Ascending aorta (tissue), 2 donors: ENCODE results near the gene IL17B. TPM values are rescaled to one million over a fixed set of nuclear protein-coding genes. Genes with fewer than 3 reads are reported as not detected.

Experiments
- DNase-seq, 2 donors: peaks; one replicate each; pipeline ENCODE4 v3.0.0-alpha.2; 2019; ENCODE audit warnings: low spot score in 2 of 2
- H3K27ac ChIP-seq, 2 donors: fragments of 200-600 bp; sonication (generic); one replicate each; pipeline ENCODE4 v1.5.1; 2016 to 2017; ENCODE audit warnings: mild to moderate bottlenecking in 1 of 2
- H3K27me3 ChIP-seq: fragments of 200-600 bp; sonication (generic); one replicate; pipeline ENCODE4 v1.5.1; 2017
- H3K36me3 ChIP-seq, 2 donors: fragments of 200-600 bp; sonication (generic); one replicate each; pipeline ENCODE4 v1.5.1; 2016
- H3K4me1 ChIP-seq, 2 donors: fragments of 200-600 bp; sonication (generic); one replicate each; pipeline ENCODE4 v1.5.1; 2016 to 2017; ENCODE audit warnings: mild to moderate bottlenecking in 1 of 2
- H3K4me3 ChIP-seq, 2 donors: fragments of 200-600 bp; sonication (generic); one replicate each; pipeline ENCODE4 v1.5.1; 2016 to 2017; ENCODE audit warnings: mild to moderate bottlenecking in 1 of 2
- H3K9me3 ChIP-seq, 2 donors: fragments of 200-600 bp; sonication (generic); one replicate each; pipeline ENCODE4 v1.5.1; 2016
- intact Hi-C: fragments of 100-400 bp; cut with DNase I; formaldehyde crosslinking; loops from one replicate; pipeline ENCODE4 v1.15.1; 2023
- total RNA-seq: library from RNA; depleted of rRNA; stranded (reverse); fragments of >200 nt; gene quantifications from one replicate; pipeline ENCODE4 v1.1.0, GENCODE V29; 2016
- TF ChIP-seq, protein P1 (sequence below), 3 experiments: fragments of 200-600 bp in 2 of 3; fragments of 450-650 bp in 1 of 3; sonication (generic) in 2 of 3; IDR thresholded peaks; one replicate each; pipeline ENCODE4 v1.5.1; 2016 to 2019; ENCODE audit warnings: antibody characterized with exemption in 3 of 3, mild to moderate bottlenecking in 1 of 3, moderate library complexity in 1 of 3

The IL17B gene
- total RNA-seq, 1 donor from 2014 or later, result 46.8 TPM

DNA sequence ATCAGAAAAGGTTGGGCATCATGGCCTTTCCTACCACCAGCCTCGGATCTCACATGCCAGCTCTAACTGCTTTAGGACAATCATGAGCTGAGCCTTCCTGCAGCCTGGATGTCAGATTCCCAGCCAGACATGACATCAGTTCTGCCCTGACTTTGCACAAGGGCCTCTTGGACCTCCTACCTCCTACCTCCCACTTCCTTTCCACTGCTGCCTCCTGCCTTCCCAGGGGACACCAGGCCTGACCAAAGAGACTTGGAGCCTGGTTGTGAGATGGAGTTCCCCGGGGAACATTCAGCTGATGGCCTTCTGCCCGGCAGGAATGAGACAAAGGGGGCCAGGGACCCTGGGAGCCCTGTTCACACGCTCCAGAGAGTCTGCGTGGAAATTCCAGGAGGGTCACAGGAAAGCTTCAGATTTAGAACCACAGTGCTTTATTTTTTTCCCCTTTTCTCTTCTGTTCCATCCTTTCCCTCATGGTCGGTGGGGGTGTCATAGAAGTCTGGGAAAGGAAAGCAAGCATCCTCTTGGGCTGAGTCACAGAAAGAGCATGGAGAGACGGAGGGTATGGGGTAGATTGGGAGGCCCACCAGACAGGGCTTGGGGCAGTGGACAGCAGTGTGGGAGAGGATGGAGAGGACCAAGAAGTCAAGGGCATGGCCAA is 35.4 kb upstream of the IL17B start:
- TF ChIP-seq, protein P1, sequence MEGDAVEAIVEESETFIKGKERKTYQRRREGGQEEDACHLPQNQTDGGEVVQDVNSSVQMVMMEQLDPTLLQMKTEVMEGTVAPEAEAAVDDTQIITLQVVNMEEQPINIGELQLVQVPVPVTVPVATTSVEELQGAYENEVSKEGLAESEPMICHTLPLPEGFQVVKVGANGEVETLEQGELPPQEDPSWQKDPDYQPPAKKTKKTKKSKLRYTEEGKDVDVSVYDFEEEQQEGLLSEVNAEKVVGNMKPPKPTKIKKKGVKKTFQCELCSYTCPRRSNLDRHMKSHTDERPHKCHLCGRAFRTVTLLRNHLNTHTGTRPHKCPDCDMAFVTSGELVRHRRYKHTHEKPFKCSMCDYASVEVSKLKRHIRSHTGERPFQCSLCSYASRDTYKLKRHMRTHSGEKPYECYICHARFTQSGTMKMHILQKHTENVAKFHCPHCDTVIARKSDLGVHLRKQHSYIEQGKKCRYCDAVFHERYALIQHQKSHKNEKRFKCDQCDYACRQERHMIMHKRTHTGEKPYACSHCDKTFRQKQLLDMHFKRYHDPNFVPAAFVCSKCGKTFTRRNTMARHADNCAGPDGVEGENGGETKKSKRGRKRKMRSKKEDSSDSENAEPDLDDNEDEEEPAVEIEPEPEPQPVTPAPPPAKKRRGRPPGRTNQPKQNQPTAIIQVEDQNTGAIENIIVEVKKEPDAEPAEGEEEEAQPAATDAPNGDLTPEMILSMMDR (IDR thresholded peaks at IDR 0.05), result no peak
- Histone ChIP-seq H3K36me3 (peaks cover 90 to 92% of the 10 kb centered on the region in 2 donors), H3K27ac (peak overlapping the region; percentile 88 to 90), H3K9me3 (no peaks in the 10 kb centered on the region), H3K4me1 (peaks cover 15 to 36% of the 10 kb centered on the region in 2 donors), H3K27me3 (no peaks in the 10 kb centered on the region), H3K4me3 (peak overlapping the region; percentile 64 to 87)
- intact Hi-C loops, result no loop called here
- DNase-seq, result peak; percentile 10 to 83

DNA sequence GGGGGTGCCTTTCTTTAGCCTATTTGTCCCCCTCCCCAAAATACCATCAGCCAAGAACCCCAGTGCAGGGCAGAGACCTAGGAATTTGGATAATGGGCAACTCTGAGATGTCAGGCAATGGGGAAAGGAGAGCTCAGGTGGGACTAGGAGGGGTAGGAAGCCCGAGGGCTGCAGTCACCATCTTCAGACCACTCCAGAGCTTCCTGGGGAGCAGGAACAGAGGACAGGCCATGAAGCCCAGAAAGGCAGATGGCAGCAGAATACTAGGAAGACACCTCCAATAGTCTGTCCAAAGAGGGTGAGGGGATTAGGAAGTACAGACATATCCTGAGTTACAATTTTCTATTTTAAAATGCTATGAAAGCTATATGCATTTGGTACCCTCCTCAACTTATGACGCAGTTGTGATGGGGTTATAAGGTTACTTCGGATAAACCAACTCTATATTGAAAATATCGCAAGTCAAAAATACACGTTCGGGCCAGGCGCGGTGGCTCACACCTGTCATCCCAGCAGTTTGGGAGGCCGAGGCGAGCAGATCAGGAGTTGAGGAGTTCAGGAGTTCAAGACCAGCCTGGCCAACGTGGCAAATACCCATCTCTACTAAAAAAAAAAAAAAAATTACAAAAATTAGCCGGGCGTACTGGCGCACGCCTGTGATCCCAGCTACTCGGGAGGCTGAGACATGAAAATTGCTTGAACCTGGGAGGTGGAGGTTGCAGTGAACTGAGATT is 34.6 kb upstream of the IL17B start:
- TF ChIP-seq, protein P1 (IDR thresholded peaks at IDR 0.05), result no peak
- H3K27me3 ChIP-seq, result no peaks in the 10 kb centered on the region
- peak overlapping the region; percentile 88 to 90 for H3K27ac ChIP-seq
- intact Hi-C loops, result no loop called here
- H3K4me3 ChIP-seq, result peak overlapping the region; percentile 64 to 87
- peaks cover 91 to 92% of the 10 kb centered on the region in 2 donors for H3K36me3 ChIP-seq
- H3K4me1 ChIP-seq, result peaks cover 8 to 31% of the 10 kb centered on the region in 2 donors
- no peak for DNase-seq
- H3K9me3 ChIP-seq, result no peaks in the 10 kb centered on the region

DNA sequence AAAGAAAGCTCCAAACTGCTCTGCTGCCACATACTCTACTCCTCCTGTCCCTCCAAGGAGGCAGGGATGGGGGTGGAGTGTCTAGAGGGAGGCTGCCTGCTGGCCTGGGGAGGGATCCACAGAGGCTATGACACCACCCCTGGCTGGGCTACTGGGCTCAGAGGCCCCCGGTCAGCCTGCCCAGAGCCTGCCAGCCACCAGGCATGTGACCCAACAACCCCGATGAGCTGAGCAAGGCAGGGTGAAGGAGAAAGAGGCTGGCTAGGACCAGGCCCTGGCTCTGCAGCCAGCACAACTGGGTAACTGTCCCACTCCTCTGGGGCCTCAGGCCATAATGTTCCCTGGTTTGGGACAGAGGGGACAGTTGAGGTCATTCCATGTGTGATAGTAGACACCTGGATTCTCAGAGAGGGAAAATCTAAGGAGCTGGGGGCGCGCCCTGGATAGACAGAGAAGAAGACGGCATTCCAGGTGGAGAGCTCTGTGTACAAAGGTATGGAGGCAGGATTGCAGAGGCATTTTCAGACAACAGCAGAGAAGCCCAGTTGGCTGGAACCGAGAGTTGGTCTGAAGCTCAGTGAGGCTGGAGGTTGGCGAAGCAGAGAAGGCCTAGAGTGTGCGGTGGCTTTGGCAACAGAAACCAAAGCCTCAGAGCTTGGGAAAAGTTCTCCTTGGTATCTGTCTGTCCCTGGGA is 33.8 kb upstream of the IL17B start:
- Histone ChIP-seq H3K4me3 (peak overlapping the region; percentile 64 to 87), H3K27ac (peak overlapping the region; percentile 88 to 90), H3K27me3 (no peaks in the 10 kb centered on the region), H3K36me3 (peaks cover 92 to 93% of the 10 kb centered on the region in 2 donors), H3K4me1 (peaks cover 6 to 31% of the 10 kb centered on the region in 2 donors), H3K9me3 (no peaks in the 10 kb centered on the region)
- TF ChIP-seq, protein P1 (IDR thresholded peaks at IDR 0.05), result no peak
- intact Hi-C loops, result no loop called here
- DNase-seq, result peak in 1 of 2 donors; percentile 79

DNA sequence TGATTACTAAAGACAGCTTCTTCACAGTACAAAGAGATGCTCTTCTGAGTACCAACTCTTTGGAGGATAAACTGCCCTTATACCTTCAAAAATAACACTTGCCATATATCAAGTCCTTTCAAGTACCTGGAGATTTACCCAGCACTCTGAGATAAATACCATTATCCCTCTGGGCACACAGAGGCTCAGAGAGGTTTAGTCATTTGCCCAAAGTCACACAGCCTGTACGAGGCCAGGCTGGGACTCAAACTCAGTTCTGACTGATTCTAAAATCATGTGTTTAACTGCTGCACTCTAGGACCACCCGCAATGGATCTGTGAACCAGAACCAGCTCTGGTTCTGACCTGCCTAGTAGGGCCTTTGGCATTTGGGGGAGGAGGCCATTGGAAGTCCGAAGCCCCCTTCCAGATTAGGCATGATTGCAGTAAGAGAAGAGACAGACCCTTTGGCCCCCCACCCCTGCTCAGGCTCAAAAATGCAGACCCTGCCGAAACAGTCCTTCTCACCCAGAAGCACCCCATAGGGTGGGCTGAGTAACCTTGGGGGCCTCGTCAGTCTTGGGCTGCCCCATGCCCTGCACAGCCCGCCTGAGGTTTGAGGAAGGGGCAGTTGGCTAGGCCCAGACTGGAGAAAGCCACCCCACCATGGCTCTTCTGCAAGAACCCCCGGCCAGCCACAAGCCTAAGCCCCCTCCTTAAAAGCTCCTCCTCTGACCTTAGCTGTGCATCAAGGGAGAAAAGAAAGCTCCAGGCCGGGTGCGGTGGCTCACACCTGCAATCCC is 32.8 kb upstream of the IL17B start:
- peak overlapping the region; percentile 88 to 90 for H3K27ac ChIP-seq
- intact Hi-C loops, result no loop called here
- no peaks in the 10 kb centered on the region for H3K27me3 ChIP-seq
- DNase-seq, result no peak
- H3K4me1 ChIP-seq, result peaks cover 4 to 27% of the 10 kb centered on the region in 2 donors
- peak overlapping the region; percentile 64 to 87 for H3K4me3 ChIP-seq
- no peaks in the 10 kb centered on the region for H3K9me3 ChIP-seq
- TF ChIP-seq, protein P1 (IDR thresholded peaks at IDR 0.05), result no peak
- peaks cover 90 to 92% of the 10 kb centered on the region in 2 donors for H3K36me3 ChIP-seq
